COR-L47 (cell line): Measurements from ENCODE around the gene WDR82.

ENCODE experiments used
- DNase-seq: peaks from one replicate; lab custom pipeline; 2025; lab: John Stamatoyannopoulos, UW

The WDR82 gene

GRCh38 chr3:52254608-52255007 is 23.8 kb downstream of the WDR82 start:
- no peak for DNase-seq

DNA sequence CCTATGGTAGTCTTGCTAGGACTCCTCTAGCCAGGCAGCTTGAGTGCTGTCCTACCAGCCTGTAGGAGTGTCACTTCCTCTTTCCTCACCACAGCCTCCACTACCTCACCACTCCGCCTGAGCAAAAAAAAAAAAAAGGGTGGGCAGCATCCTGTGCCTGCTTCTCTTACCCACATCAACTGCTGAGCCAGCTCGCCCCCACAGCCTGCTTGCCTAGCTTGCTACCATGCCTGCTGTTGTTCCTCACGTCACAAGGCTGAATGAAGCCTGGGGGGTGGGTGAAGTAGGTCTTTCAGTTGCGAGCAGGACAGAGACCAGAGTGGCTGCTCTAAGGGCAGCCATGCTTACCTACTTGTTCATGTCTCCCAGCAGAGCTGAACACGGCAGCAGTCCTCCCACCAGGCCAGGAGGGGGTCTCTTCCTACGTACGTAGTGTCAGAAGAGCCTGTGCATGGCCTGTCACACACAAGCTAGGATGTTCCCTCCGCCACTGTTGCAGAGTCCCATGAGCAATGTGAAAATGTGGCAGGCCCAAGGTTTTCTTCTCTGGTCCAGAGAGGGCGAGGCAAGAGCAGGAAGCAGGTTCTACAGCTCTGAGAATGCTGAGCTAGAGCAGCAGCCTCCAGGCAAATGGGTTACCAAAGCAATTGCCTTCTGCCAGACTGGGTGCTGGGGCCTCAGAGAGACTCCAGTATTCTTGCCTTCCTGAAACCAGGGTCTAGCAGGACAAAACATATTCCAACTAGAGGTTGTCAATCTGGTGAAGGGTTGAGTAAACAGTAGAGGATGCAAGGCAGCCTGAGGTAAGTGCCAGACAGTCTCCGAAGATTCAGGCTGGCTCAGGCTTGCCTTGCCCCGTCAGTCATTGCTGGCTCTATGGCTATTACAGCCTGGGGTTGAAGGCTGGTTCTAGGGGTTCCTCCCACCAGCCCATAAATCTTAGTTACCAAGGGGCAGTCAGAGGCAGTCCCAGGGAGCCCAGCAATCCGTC is 24.8 kb downstream of the WDR82 start:
- no peak for DNase-seq

- DNase-seq, result no peak
These were observed 28.3 kb downstream of the WDR82 start for GRCh38 chr3:52250122-52250521.

GRCh38 chr3:52249683-52250082 is 28.8 kb downstream of the WDR82 start:
- no peak for DNase-seq

GRCh38 chr3:52248816-52249547 is 29.5 kb downstream of the WDR82 start:
- DNase-seq, result no peak

- no peak for DNase-seq
These were observed 30.3 kb downstream of the WDR82 start for GRCh38 chr3:52248165-52248541.

DNA sequence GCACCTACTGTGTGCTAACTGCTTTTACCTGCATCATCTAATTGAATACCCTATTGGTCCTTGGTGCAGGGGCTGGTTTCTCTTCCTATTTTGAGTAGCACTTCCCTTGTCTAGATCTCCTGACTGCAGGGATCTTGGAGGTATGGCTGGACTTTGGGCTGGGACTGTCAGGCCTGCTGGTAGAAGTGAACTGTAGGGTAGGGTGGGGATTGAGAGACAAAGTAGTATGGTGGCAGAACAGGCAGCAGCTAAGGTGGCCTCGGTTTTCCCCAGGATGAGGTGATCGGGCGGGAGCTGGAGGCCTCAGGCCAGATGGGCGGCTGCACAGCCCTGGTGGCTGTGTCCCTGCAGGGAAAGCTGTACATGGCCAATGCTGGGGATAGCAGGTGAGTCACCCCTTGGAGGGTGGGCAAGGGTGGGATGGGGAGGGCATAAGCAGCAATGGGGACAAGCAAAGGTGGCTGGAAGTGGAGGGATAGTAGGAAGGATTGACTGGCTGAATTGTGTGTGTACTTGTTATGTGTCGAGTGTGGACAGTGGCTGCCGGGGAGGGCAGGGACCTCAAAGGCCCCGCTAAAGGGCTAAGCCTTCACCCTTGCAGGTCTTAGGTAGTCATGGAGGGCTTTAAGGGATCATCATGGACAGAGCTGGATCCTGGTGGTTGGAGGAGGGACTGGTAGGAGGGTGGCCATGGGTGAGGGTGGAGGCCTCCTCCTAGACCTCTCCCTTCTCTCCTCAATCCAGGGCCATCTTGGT is 30.9 kb downstream of the WDR82 start:
- no peak for DNase-seq

DNA sequence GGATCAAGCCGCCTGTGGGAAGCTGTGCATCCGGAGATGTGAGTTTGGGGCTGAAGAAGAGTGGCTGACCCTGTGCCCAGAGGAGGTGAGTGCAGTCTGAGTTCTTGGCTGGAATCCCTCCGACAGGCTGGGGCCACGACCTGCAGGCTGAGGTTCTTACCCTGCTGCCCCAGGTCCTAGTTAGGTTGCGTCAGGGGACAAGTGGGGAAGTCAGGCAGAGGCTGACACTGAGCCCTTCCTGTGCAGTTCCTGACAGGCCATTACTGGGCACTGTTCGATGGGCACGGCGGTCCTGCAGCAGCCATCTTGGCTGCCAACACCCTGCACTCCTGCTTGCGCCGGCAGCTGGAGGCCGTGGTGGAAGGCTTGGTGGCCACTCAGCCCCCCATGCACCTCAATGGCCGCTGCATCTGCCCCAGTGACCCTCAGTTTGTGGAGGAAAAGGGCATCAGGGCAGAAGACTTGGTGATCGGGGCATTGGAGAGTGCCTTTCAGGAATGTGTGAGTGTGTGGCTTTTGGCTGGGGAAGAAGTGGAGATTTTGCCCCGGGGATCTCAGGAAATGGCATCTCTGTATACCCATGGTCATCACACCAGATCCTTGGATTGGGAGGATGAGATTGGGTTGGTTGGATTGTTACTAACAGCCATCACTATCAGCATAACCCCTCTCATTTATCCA is 31.6 kb downstream of the WDR82 start:
- DNase-seq, result no peak

DNA sequence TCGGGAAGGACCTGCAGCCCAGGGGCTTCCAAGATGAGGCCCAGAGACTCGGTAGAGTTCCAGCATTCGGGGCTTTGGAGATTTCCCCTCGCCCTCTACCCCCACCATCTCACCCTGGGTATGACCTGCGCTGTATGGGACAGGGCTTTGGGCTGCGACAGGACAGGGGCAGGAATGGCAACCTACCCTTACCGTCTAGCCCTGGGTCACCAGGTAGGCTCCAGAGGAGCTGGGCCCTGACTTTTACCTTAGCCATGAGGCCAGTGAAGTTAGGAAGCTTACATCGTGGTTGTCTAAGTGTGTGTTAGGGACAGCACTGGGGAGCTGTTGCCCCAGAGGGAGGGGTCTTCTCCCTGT is 32.2 kb downstream of the WDR82 start:
- DNase-seq, result no peak

DNA sequence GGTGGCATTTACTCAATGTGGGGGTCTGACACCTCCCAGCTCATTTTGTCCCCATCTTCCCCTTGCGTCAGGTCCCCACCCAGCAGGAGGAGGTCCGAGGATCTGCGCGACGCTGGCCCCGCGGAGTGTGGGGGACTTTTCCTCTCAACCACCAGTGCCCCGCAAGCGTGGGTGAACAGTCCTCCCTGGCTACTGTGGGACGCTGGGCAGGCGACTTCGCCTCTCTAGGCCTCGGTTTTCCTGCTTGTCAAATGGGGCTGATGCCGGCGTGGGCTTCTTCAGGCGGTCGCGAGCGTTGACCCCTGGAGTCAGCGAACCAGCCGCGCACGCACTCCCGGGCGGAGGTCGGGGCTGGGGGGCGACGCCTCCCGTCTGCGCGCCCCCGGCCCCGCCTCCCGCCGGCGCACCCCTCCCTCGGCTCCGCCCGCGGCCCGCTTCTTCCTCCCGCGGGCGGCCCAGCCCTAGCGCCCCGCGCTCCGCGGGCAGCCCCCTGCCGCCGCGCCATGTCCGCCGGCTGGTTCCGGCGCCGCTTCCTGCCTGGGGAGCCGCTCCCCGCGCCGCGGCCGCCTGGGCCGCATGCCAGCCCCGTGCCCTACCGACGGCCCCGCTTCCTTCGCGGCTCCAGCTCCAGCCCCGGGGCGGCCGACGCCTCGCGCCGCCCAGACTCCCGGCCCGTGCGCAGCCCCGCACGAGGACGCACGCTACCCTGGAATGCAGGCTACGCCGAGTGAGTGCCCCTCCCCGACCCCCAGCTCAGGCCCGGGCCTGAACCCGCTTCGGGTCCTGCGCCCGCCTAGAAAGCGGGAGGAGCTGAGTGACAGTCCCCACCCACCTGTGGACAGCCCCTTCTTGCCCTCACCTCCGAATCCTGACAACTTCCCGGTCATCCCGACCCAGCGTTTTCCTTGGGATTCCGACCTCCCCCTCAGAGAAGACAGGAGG is 32.9 kb downstream of the WDR82 start, which contains the start of gene PPM1M:
TSS of gene PPM1M (plus strand) at position 438 of the 942 bp plus-strand sequence. CDS start at position 504, 66 bp downstream.
- no peak for DNase-seq

GRCh38 chr3:52243791-52244628 is 34.4 kb downstream of the WDR82 start:
- DNase-seq, result no peak

DNA sequence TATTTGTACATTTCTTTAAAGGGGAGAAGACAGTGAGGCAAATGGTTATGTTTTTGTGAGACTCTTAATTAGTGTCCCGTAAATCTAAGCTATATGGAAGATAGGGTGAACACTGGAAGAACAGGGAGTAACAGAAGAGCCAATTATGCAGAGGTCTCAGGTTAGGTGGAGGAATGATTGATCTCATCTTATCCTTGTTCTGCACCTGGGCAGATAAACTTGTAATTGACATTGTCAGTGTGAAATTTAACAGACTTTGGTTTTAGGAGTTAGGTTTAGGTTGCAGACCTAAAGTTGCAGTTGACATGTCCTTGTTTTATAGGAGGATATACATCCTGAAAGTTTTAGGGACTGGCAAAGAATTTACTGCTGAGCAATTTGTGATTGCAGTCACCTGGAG is 36.4 kb downstream of the WDR82 start:
- DNase-seq, result no peak

GRCh38 chr3:52240886-52241370 is 37.5 kb downstream of the WDR82 start:
- no peak for DNase-seq

- peak; percentile 59 for DNase-seq
These were observed 38.2 kb downstream of the WDR82 start for GRCh38 chr3:52240059-52240885.

DNA sequence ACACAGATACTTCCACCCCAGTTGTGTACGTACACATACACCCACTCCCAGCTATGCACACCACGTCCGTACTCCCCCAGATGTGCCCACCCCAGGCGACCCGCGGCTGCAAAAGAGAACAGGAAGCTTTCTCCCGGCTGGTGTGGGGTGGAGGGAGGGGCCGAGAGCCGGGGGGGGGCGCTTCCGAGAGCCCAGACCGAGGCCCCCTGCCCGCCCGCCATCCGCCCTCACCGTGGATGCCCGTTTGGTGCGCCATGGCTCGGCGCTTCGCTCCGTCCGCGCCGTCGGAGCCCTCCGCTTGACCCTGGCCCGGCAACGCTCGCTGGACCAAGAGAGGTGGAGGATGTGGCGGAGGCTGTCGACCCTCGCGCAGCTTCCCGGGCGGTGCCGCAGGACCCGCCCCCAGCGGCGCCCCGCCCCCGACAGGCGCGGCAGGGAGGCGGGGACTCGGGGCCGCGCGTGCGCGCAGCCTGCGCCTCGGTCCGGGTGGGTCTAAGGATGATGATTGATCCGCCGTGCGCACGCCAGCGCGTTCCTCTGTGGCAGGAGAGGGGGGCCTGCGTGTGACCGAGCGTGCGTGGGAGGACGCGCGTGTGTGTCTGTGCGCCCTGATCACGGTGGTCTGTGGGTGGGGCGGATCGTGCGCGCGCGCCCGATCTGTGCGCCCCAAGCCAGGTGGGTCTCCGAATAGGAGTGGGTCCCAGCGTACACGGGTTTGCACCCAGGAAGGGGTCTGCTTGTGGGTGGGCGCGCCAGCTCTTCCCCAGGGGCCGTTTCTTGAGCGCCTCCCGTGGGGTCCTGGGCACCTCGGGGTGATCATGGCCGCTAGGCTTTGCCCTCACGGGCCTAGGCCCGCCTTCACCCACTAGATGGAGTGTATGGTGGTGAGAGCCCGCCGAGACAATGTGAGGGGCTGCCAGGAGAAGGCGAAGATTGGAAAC is 39.4 kb downstream of the WDR82 start, which contains the start of gene TWF2:
TSS of gene TWF2 (minus strand) at position 398 of the 941 bp plus-strand sequence. CDS start at position 256, 142 bp downstream.
- DNase-seq, result no peak

- no peak for DNase-seq
These were observed 40.2 kb downstream of the WDR82 start for GRCh38 chr3:52238193-52238760.

DNA sequence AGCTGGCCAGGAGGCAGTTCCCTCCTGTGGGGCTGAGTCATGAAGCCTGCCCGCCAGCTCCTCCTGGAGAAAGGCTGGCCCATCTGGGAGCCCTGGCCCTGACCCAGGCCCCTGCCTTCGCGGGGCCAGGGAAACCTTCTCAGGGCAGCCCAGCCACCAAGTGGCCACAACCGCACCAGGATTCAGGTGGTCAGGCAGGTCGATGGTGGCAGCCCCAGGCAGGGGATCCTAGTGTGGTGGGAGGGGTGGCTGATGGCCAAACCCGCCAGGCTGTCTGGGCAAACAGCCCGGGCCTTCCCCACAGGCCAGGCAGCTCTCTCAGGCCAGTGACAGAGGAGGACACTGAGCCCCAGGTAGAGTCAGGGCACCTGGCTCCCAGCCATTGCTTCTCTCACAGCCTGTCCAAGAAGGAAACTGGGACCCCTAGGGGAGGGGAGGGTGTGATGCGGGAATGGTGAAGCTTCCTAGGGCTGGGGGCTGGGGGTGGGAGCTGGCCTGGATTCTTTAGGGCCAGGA is 40.7 kb downstream of the WDR82 start:
- no peak for DNase-seq
